NCI-H2107 treated with DMSO at 0.1 percent for 48 hours (cell line): Measurements from ENCODE around the gene GRIA4.

Experiments used
- DNase-seq: peaks from one replicate; lab custom pipeline; 2025; ENCODE audit not compliant: unreplicated experiment; lab: John Stamatoyannopoulos, UW

The GRIA4 gene

GRCh38 chr11:105636496-105636895, 26.6 kb downstream of the GRIA4 start:
- no peak for DNase-seq

GRCh38 chr11:105639527-105639926, 29.7 kb downstream of the GRIA4 start:
- no peak for DNase-seq

- no peak for DNase-seq
These were observed 31.6 kb downstream of the GRIA4 start for GRCh38 chr11:105641433-105641832.

GRCh38 chr11:105642870-105643269, 33.0 kb downstream of the GRIA4 start:
- DNase-seq, result no peak

GRCh38 chr11:105644839-105645573, 35.1 kb downstream of the GRIA4 start:
- DNase-seq, result no peak

- no peak for DNase-seq
These were observed 37.9 kb downstream of the GRIA4 start for GRCh38 chr11:105647780-105648179.

GRCh38 chr11:105648762-105649161, 38.9 kb downstream of the GRIA4 start:
- DNase-seq, result no peak

GRCh38 chr11:105665281-105665680, 55.4 kb downstream of the GRIA4 start:
- DNase-seq, result no peak

- DNase-seq, result no peak
These were observed 57.6 kb downstream of the GRIA4 start for GRCh38 chr11:105667441-105667840.

- no peak for DNase-seq
These were observed 60.9 kb downstream of the GRIA4 start for GRCh38 chr11:105670811-105671210.

- DNase-seq, result no peak
These were observed 63.2 kb downstream of the GRIA4 start for GRCh38 chr11:105673089-105673488.

GRCh38 chr11:105689631-105690030, 79.8 kb downstream of the GRIA4 start:
- no peak for DNase-seq

- DNase-seq, result no peak
These were observed 80.6 kb downstream of the GRIA4 start for GRCh38 chr11:105690467-105690866.

GRCh38 chr11:105693075-105693759, 83.3 kb downstream of the GRIA4 start:
- DNase-seq, result no peak

- no peak for DNase-seq
These were observed 86.1 kb downstream of the GRIA4 start for GRCh38 chr11:105696000-105696399.

- no peak for DNase-seq
These were observed 87.4 kb downstream of the GRIA4 start for GRCh38 chr11:105697291-105697690.

GRCh38 chr11:105699203-105699602, 89.3 kb downstream of the GRIA4 start:
- DNase-seq, result no peak

GRCh38 chr11:105700271-105700670, 90.4 kb downstream of the GRIA4 start:
- no peak for DNase-seq

GRCh38 chr11:105701098-105701497, 91.2 kb downstream of the GRIA4 start:
- no peak for DNase-seq

GRCh38 chr11:105705786-105706530, 96.1 kb downstream of the GRIA4 start:
- no peak for DNase-seq

GRCh38 chr11:105713106-105713505, 103.2 kb downstream of the GRIA4 start:
- no peak for DNase-seq

- DNase-seq, result no peak
These were observed 103.8 kb downstream of the GRIA4 start for GRCh38 chr11:105713696-105714095.
